Activated effector memory CD4-positive, alpha-beta T cell treated with anti-CD3 and anti-CD28 coated beads, Interleukin-2, amount 50 U/mL, for 16 hours (primary cell): ENCODE measurements around the gene MSMP.
A peak's percentile ranks its signal among the peaks of the same experiment; 100 is the strongest.

Source experiments
- DNase-seq: peaks from one replicate; pipeline ENCODE4 v3.0.0-alpha.2; 2020

MSMP gene

DNA sequence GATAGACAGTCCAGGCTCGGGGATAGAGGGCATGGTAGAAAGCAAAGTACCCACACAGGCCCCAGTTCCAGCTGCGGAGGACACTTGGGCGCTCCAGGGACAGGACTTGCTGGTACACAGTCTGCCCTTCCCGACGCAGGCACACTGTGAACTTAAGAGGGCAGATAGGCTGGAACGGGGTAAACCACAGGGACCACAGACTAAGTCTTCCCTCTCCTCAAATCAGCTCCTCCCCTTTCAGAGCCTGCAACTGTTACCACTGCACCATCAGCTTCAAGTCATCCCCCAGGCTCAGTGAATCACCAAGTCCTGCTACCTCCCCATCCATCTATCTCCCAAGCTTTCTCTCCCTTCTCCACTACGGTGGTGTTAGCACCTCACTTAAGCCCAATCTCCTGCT lies 12.3 kb downstream of the MSMP start:
- DNase-seq: no peak

DNA sequence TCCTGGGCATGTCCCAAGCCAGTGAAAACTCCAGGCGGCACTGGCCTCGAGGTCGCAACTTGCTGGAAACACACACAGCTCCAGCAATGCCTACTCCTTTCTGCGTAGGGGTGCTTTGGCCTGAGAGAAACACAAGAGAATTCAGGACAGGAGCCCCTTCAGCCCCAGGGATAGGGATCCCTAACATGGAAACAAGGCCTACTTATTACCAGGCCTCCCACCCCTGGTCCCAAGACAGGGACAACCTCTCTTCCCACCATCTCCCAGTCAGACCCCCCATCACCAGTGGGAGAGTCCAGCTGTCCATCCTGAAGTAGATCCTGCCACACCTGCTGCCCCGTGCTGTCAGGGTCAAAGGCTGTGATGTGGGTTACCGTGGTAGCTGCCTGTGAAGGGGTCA lies 13.8 kb downstream of the MSMP start:
- DNase-seq: no peak

DNA sequence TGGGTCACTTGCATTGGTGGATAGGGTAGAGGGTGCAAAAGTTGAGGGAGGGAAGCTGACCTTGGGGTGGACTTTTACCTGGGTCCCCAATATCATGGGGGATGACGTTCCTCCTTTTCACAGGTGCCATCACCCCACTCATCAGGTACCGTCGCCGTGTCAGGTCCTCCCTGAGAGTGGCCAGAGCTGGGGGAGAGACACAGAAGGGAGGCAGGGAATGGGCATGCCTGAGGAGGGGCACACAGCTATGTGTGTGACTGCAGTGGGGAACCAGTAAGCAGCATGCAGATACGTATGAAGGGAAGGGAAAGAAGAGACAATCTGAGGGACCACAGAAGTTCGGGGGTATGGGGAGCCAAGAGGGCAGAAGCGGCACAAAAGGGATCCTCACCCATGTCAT lies 15.2 kb downstream of the MSMP start:
- DNase-seq: no peak

DNA sequence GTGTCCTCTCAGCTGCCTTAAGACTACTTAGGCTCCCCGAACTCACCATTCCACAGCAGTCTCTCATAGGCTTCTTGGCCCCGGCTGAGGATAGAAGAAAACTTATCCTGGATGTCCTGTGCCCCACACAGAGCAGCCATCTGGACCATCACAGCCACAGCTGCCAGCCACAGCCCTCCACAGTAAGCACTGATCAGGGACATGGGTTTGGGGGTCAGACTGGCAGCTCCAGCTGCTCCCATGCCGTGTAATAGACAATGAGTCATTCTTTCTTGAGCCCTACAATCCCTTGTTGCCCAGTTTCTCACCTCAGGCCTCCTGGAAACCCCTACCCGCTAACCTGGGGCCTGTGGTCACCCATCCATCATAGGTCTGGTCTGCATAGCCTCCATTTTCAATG lies 15.9 kb downstream of the MSMP start:
- no peak for DNase-seq

DNA sequence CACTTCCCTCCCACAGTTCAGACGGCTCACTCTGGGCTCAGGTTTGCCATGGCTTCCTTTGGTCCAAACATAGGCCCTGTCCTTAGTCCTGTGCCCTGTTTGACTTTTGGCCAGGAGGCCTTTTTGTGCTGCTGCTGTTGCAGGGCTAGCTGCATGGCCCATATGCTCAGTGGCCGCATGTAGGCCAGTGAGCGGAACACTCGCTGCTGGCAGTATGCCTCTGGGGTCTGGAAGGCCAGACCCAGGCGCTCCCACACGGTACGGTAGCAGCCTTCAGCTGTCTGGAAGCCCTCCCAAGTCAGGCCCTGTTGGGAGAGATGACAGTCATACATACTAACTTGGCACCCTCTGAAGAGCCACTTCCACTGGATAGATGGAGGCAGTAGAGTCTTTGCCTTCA lies 16.9 kb downstream of the MSMP start:
- no peak for DNase-seq

DNA sequence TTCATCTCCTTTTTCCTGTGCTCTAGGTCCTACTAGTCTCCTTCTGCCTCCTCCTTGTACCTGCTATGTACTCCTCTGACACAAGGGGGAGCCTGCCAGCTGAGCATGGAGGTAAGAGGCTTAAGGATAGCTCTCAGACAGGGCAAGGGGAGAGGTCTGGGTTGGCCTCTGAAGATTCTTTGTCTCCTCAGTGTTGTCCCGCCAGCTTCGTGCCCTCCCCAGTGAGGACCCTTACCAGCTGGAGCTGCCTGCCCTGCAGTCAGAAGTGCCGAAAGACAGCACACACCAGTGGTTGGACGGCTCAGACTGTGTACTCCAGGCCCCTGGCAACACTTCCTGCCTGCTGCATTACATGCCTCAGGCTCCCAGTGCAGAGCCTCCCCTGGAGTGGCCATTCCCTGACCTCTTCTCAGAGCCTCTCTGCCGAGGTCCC lies 17.9 kb downstream of the MSMP start:
- peak; percentile 84 for DNase-seq

DNA sequence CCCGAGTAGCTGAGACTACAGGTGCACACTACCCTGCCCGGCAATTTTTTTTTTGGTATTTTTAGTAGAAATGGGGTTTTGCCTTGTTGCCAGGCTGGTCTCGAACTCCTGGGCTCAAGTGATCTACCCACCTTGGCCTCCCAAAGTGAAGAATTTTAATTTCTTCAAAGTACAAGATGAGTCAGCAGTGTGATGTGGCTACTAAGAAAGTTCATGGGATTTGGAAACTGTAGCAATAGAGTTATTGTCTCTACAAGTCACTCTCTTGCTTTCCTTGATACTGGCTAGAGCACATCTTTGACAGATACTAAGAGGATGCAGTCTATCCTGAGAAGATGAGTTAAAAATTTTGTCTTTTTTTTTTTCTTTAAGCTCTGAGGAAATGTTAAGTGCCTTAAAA lies 20.0 kb downstream of the MSMP start:
- no peak for DNase-seq

DNA sequence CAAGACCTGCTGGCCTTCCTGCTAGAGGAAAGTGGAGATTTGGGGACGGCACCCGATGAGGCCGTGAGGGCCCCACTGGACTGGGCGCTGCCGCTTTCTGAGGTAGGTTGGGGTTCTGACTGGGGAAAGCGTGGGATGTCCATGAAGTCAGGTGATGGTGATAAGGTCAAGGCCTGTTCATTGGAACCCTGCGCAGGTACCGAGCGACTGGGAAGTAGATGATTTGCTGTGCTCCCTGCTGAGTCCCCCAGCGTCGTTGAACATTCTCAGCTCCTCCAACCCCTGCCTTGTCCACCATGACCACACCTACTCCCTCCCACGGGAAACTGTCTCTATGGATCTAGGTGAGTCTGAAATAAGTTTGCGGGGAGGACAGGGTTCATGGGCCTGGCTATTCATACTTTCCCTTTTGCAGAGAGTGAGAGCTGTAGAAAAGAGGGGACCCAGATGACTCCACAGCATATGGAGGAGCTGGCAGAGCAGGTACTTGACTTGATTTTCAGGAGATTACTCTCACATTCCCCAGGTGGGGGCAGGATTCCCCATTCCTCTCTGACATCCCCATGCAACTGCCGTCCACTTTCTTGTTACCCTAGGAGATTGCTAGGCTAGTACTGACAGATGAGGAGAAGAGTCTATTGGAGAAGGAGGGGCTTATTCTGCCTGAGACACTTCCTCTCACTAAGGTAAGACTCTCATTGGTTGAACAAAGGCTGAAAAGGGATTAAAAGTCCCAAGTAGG lies 21.1 kb downstream of the MSMP start:
- no peak for DNase-seq

DNA sequence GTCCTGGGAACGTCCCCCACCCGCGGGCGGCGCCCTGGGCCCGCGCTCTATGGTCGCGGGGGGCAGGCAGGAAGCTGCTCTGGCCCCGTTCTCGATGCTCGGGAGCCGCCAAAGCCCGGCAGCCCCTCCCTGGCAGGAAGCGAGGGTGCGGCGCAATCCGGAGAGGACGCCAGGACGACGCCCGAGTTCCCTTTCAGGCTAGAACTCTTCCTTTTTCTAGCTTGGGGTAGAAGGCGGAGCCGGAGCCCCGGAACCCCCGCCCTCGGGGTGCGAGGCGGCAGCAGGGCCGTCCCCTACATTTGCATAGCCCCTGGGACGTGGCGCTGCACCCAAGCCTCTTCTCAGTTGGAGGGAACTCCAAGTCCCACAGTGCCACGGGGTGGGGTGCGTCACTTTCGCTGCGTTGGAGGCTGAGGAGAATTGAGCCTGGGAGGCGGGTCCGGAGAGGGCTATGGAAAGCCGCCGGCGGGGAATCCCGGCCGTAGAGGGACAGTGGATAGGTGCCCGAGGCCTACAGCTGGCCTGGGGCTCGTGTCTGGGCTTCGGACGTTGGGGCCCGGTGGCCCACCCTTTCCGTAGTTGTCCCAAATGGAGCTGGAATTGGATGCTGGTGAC lies 21.8 kb downstream of the MSMP start, which contains the start of the genes CREB3 and TLN1:
Gene CREB3, plus strand, starts transcription at position 482 of the 615 bp plus-strand sequence. Its CDS starts 107 bp downstream, at position 589.
Gene TLN1, minus strand, starts transcription at position 11 of the 615 bp plus-strand sequence. CDS start 6,501 bp downstream, outside the sequence.
- peak; percentile 99 for DNase-seq

DNA sequence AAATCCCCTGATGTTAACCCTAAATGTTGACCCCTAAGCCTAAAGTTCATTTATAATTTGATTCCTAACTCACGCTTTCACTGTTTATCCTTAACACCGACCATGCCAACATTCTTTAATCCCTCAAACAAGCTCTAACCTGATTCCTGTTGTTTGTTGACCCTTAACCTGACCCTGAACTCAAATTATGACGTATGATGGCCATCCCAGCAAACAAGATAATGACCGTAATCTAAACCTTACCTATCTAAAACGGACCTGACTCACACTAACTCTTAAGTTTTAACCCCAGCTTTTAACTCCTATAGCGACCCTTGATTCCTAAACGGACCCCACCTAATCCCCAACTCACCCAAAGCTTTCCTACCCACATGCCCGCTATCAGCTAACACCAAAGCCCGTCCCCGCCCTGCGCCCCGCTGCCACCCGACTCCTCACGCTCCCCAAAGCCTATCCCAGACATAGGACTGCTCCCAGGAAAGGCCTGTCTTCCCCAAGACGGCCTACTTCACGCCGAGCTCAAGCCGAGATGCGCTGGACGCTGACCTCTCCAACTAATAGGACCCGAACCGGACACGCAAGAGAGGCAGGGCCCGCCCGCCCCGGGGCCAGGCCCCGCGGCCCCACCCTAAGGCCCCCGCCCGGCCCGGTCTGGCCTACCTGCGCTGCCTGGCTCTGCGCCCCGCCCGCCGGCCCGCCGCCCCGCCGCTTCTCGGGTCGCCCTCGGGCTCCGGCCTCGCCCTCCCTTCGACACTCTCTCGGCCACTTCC lies 22.5 kb downstream of the MSMP start:
- DNase-seq: no peak

DNA sequence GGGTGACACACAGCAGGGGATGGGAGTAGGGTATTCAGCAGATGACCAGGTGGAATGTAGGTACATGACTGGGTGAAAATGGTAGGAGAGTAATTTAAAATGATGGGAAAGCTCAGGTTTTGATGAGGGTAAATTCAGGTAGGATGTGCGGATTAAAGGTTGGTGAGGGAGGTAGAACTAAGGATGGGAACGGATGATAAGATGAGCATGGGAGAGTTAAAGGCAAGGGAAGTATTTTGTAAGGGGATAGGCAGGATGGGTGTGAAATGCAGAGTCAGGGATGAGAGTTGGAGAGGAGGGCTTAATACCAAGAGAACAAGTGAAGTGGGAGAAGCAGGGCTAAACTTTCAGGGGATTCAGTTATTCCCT lies 23.6 kb downstream of the MSMP start:
- no peak for DNase-seq

DNA sequence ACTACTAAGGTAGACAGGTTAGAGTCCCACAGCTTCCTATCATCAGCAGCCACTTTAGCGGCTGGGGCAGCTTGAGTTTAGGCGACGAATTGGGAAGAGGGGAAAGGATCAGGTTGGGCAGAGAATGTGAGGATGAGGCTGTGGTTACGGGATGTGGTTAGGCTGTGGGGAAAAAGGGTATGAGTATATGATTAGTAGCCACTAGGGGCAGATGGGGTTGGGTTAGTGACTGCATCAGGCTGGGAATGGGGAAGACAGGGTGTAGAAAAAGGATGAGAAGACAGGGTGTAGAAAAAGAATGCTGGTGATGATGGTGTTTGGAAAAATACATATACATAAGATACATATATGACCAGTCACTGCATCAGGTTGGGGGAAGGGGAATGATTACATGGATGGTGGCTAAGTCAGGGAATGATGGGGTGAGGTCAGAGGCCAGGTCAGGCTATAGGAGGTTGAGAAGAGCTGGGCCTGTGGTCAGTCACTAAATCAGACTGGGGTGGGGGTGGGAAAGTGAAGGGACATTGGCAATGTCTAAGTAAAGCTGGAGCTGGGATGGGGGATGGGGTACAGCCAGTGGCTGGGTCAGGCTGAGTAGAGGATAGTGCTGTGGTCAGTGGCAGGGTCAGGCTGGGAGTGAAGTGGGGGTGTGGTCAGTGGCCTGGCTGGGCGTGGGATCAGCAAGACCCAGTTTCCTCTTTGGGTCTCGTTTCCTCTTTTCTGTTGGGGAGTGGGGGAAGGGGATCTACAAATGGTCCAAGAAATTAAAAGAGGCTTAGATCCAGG lies 24.2 kb downstream of the MSMP start:
- DNase-seq: peak; percentile 65

DNA sequence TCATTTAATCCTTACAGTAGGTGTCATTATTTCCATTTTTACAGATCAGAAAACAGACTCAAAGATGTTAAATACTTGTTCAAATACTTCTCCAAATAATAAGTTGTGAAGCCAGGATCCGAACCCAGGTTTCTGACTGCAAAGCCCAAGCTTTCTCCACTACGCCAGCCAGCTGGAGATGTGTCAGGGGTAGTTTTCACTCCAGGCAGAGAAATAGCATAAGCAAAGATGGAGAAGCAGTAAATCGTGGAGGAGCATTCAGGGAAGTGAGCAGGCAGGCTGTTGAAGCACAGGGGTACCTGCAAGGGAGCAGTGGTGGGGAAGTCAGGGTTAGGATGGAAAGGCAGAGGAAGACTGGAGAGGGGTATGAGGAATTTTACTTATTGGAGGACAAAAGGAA lies 25.0 kb downstream of the MSMP start:
- DNase-seq: no peak

DNA sequence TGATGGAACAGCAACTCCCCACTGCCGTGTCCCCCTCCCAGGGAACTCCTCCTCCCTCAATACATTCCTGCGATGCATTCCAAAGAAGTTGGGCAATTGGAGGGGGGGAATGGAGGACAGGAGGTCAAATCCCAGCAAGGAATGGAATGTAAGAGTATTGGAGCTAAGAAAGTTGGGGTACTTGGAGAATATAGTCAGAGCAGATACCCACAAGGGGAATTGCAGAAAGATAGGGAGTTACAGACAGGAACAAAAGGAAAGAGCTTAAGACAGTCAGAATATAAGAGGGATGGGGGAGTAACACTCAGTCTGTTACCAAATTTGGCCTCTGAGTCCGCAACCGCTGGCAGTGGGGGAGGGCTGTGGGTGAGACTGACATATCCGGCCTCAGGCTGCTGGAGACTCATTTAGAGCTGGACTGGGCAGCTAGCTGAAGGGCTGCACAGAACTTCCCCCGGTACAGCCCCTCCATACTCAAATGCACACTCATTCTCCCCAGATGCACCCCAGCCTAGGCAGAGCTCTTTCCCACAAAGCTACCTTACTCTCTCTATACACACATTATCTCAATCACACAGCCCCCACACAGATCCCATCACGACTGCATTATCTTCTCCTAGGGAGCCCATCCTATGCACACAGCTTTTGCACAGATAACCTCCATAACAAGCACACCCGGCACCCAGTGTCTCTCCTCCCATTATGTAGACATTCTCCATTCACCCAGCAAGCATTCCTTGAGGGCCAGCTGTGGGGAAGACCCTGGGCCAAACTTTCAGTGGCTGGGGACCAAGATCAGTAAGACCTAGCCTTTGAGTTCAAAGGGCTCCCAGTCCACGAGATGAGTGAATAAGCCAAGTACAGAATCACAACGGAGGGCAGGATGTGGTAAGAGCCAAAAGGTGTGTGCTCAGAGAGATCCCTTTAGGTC lies 25.8 kb downstream of the MSMP start:
- peak; percentile 75 for DNase-seq

DNA sequence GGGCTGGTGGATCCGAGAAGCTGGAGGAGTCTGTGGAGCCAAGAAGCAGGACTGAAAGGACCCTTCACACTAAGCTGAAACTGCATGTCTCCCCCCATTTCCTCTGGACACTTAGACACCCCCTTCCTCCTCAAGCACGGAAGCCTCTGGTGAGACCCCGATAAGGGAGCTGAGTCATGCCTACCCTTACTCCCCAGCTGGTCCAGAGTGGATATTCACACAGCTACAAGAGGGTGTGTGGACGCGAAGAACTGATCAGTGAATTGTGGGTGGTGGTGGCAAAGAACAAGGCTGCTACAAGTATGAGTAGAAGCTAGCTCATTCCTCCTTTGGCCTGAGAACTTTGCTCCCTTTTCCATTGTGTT lies 26.4 kb downstream of the MSMP start:
- DNase-seq: no peak

DNA sequence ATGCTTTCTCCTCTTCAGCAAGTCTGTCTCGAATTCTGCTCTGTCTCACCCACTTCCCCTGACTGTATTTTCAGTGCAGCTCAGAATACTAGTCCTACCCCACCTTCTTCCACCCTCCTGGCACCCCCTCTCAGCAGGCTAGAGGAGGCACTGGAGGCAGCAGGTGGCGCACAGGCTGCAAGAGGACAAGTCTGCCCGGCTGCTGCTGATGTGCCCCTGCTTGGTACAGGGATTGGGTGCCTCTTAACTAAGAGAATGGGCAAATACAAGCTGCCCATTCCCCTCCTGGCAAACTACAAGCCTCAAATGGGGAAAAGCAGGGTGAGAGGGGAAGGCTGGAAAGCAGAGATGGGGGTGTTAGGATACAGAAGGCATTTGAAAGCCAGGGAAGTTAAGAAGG lies 27.1 kb downstream of the MSMP start:
- DNase-seq: peak; percentile 68

DNA sequence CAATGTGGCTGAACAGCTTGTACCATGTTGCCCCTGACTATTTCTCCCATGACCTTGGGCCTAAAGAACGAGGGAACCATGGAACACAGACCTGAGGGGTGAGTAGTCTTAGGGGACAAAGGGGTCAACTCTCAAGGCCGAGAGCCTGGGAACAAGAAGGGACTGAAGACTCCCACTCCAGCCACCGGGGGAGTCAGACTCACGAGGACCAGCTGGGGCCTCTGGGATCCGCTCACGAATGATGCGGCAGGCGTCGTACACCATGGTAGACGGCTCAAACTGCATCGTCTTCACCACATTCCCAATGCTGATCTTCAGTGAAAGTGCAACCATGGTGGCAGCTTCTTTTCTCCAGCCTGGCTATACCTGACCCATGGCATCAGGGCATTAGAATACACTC lies 28.7 kb downstream of the MSMP start:
- no peak for DNase-seq

DNA sequence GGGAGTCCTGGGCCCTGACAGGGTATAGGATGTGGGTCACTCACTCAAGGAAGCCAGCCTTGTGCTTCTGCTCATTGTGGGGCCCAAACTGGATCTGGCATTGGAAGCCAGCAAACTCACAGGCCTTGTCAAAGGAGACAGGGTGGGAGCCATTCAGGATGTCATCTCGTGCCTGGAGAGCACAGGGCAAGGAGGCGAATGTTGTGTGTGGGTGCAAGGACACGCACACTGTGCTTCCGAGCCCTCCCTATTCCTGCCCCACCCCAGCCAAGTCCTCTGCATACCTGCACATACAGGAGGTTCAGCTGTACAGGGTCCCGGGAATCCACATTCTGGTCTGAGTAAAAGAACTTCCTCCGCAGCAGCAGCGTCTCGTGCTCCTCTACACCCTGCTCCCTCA lies 30.2 kb downstream of the MSMP start:
- DNase-seq: no peak

DNA sequence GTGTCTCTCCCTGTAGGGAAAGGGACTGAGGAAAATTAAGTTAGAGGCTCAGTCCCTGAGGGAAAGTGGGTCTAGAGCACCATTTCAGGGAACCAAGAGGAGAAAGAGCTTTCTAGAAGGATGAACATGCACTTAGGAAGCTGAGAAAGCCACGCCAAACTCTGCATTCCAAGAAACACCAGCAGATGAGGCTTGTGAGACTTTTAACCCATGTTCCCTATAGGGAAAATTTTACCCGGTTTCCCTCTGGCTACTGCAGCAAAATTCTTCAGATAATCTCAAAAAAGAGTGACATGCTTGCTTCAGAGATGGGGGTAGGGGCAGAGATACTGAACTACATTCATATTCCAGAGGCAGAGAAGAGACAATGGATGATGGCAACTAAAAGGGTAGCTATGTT lies 30.6 kb downstream of the MSMP start:
- no peak for DNase-seq

DNA sequence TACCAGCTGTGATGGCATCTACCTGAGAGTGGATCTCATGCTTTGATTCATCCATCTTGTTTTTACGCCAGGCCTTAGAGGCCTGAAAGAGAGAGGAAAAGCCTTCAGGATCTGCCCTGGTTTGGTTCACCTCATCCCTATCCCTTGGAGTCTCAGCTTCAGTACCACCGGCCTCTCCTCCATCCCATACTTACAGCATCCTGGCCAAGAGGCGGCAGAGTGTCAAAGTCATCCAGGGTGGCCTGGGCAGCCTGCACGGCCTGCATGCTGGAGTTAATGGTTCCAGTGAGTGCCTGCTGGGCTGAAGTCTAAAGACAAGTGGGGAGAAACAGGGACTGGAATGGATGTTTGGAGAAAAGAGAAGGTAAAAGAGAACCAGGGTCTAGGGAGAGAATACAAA lies 34.5 kb downstream of the MSMP start:
- DNase-seq: no peak

DNA sequence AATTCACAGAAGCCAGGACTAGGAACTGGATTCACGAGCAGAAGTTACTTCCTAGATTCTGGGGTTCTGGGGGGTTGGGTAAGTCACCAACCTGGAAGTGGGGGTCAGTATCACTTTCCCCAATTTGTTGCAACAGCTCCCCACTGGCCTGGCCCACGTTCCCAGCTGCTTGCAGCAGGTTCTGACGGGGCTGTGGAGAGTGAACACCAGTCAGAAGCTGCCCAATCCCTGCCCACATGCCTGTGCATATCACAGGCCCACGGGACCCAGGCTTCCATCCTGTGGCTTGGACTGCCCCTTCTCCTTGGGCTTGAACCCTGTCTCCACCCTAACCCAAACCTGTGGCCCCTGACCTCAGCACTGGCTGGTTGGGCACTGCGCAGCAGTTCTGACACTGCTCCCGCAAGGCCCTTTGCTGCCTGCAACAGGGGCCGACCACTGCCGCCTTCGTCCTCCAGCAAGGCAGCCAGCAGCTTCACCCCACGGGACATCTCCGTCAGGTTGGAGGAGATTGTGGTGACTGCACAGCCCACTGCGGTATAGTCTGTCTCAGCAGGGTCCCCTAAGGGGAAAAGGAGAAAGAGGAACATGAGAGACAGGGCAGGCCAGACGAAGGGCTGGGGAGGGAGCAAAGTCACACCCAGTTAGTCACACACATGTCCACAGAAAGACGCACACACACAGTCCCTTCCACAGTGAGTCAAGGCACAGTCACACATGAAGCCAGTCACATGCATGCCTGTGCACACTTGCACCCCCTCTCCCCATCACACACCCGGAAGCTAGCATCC lies 35.2 kb downstream of the MSMP start:
- no peak for DNase-seq
